PC-3 (cell line): ENCODE data around the gene KIAA0513.

Source experiments
- EZH2phosphoT487 ChIP-seq: fragments of 300-600 bp; sonication (generic); IDR thresholded peaks from 2 replicates; pipeline ENCODE4 v1.6.1; 2018; ENCODE audit warnings: mild to moderate bottlenecking, antibody characterized with exemption, low read length, borderline replicate concordance
- TF ChIP-seq, protein P1 (sequence below): fragments of 300-600 bp; sonication (generic); conservative IDR thresholded peaks from 2 replicates; pipeline ENCODE4 v1.5.1; 2017; ENCODE audit warnings: antibody characterized with exemption, low read depth, mild to moderate bottlenecking, low read length

DNA sequence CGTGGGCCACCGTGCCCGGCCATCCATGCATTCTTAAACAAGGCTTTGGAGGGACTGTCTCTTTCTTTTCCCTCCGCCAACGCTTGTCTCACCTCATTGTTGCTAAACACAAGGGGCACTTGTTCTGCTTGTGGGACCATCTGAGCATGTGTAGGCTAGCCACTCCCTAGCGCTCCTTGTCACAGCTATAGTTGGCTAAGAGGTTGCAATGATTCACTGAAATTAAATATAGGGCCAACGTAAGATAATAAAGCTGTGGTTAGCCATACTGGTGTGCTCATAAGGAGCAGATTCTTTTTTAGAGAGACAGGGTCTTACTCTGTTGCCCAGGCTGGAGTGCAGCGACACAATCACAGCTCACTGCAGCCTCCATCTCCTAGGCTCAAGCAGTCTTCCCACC is 41.2 kb downstream of the KIAA0513 start:
- TF ChIP-seq, protein P1, sequence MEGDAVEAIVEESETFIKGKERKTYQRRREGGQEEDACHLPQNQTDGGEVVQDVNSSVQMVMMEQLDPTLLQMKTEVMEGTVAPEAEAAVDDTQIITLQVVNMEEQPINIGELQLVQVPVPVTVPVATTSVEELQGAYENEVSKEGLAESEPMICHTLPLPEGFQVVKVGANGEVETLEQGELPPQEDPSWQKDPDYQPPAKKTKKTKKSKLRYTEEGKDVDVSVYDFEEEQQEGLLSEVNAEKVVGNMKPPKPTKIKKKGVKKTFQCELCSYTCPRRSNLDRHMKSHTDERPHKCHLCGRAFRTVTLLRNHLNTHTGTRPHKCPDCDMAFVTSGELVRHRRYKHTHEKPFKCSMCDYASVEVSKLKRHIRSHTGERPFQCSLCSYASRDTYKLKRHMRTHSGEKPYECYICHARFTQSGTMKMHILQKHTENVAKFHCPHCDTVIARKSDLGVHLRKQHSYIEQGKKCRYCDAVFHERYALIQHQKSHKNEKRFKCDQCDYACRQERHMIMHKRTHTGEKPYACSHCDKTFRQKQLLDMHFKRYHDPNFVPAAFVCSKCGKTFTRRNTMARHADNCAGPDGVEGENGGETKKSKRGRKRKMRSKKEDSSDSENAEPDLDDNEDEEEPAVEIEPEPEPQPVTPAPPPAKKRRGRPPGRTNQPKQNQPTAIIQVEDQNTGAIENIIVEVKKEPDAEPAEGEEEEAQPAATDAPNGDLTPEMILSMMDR, result no peak
- no peak for TF ChIP-seq EZH2phosphoT487
